IPS-18a (cell line): ENCODE data around the gene GPR162.

Experiments used
- H3K27ac ChIP-seq: one replicate; pipeline ENCODE4 v1.5.1; 2013; ENCODE audit warnings: low read length
- H3K27me3 ChIP-seq: one replicate; pipeline ENCODE4 v1.6.1; 2013; ENCODE audit warnings: mild to moderate bottlenecking, low read length; ENCODE audit not compliant: control insufficient read depth, insufficient read depth
- H3K36me3 ChIP-seq: one replicate; pipeline ENCODE4 v1.6.1; 2013; ENCODE audit warnings: low read depth, low read length; ENCODE audit not compliant: control insufficient read depth
- H3K4me1 ChIP-seq: one replicate; pipeline ENCODE4 v1.6.1; 2013; ENCODE audit warnings: low read depth, low read length; ENCODE audit not compliant: control insufficient read depth
- H3K4me3 ChIP-seq: one replicate; pipeline ENCODE4 v1.5.1; 2013; ENCODE audit warnings: low read length
- H3K9ac ChIP-seq: one replicate; pipeline ENCODE4 v1.6.1; 2013; ENCODE audit warnings: mild to moderate bottlenecking, low read length, moderate library complexity
- H3K9me3 ChIP-seq: one replicate; pipeline ENCODE4 v1.6.1; 2013; ENCODE audit warnings: low read depth, low read length; ENCODE audit not compliant: control insufficient read depth

GPR162 gene

DNA sequence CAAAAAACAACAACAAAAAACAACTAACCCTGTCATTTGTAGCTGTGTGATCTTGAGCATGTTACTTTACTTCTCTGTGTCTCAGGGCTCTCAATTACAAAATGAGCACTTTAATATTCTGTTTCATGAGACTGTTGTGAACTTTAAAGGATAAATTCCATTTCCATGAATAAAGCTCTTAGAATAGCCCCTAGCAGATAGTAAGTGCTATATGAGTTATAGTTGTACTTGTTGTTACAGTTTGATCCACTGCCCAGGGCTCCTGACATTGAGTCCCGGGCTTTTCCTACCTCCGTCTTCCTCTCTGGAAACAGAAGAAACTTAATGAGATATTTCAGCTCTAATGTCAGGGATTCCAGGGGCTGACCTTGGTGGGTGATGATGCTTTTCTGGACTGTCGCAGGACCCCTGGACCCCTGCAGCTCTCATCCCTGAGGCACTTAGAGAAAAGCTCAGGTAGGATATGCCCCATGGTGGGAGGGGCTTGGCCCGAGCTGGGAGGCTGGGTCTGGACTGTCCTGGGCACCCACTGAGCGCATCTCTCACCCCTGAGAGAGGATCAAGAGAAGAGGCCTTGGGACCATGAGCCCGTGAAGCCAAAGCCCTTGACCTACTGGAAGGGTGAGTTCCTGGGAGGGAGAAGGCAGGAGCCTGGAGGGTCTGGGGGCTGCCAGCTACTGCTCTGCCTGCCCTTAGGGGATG, 11.7 kb downstream of the GPR162 start:
- Histone ChIP-seq H3K36me3 (peaks cover 49% of the 10 kb centered on the region), H3K27ac (no peak overlapping the region)

DNA sequence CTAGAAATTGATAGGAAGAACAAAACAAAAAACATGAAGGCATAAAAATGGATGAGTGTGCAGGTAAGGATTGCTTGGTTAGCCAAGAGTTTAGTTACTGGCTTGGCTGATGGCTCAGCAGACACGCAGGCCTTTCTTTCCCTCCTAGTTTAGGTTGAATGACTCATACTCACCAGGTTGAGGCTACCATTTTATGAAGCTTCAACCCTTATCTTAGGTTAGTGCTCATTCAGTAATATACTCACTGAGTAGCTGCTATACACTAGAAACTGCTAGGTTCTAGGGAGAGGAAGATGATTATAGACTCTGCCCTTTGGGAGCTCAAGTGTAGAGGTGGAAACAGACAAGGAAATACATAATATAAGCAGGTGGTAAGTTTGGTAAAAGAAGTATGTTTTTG, 12.6 kb downstream of the GPR162 start:
- Histone ChIP-seq H3K27me3 (no peaks in the 10 kb centered on the region), H3K27ac (no peak overlapping the region), H3K36me3 (peaks cover 58% of the 10 kb centered on the region)

More for the DNA sequence above, 11.7 kb downstream of the GPR162 start:
- no peaks in the 10 kb centered on the region for H3K9me3 ChIP-seq
- no peaks in the 10 kb centered on the region for H3K27me3 ChIP-seq
- H3K4me3 ChIP-seq: no peak overlapping the region
- H3K4me1 ChIP-seq: no peaks in the 10 kb centered on the region
- no peak overlapping the region for H3K9ac ChIP-seq

DNA sequence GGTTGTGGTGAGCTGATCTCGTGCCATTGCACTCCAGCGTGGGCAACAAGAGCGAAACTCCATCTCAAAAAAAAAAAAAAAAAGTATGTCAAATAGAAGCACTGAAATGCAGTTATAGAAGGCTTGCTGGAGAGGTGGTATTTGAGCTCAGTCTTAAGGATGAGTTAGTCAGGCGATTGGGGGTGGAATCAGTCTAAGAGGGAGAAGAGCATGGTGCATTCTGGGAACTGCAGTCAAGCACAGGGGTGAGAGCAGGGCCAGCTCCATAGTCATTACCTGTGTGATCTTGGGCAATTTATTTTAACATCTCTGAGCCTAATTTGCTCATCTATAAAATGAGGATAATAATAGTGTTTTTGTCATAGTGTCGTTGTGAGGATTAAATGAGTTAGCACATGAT, 13.3 kb downstream of the GPR162 start:
- H3K36me3 ChIP-seq: peaks cover 64% of the 10 kb centered on the region
- H3K9ac ChIP-seq: no peak overlapping the region
- H3K9me3 ChIP-seq: no peaks in the 10 kb centered on the region
- no peak overlapping the region for H3K4me3 ChIP-seq
- no peaks in the 10 kb centered on the region for H3K4me1 ChIP-seq
- no peak overlapping the region for H3K27ac ChIP-seq
- H3K27me3 ChIP-seq: no peaks in the 10 kb centered on the region

More for the DNA sequence above, 12.6 kb downstream of the GPR162 start:
- no peaks in the 10 kb centered on the region for H3K9me3 ChIP-seq
- H3K4me1 ChIP-seq: no peaks in the 10 kb centered on the region
- H3K9ac ChIP-seq: no peak overlapping the region
- no peak overlapping the region for H3K4me3 ChIP-seq

DNA sequence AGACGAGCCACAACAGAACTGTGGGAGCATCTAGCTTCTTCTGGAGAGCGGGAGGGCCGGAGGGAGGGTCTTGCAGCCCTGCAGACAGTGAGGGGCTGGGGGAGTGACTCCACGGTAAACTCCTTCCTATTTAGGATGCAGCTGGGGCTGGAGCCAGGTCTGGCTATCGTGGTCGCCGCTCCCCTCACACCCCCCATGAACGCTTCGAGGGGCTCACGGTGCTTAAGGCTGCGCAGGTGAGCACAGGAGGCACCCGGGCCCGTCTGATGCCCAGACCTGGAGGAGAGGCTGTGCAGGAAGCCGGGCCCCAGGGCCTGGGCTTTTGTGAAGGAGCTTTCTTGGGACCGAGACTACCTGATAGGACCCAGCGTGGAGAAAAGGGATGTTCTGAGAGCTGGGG, 15.2 kb downstream of the GPR162 start:
- Histone ChIP-seq H3K4me1 (no peaks in the 10 kb centered on the region), H3K27me3 (no peaks in the 10 kb centered on the region), H3K27ac (no peak overlapping the region), H3K36me3 (peaks cover 60% of the 10 kb centered on the region), H3K4me3 (no peak overlapping the region), H3K9ac (no peak overlapping the region), H3K9me3 (no peaks in the 10 kb centered on the region)

DNA sequence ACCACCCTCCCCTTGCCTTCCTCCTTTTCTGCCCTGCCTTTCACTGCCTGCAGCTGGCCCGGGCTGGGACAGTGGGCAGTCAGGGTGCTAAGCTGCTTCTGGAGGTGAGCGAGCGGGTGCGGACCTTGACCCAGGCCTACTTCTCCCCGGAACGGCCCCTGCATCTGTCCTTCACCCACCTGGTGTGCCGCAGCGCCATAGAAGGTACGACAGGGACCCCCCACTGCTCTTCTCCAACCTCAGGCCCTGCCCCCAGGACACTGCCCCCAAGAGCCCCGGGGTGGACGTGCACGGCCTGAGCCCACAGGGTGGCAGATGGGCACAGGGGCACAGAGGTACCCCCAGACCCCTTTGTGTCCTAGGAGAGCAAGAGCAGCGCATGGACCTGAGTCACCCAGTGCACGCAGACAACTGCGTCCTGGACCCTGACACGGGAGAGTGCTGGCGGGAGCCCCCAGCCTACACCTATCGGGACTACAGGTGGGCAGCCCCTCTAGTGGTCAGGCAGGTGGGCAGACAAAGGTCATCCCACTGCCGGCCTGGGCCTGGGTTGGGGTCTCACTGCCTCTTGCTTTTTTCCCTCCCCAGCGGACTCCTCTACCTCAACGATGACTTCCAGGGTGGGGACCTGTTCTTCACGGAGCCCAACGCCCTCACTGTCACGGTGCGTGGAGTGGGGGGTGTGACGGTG, 15.9 kb downstream of the GPR162 start:
- H3K4me1 ChIP-seq: no peaks in the 10 kb centered on the region
- H3K4me3 ChIP-seq: no peak overlapping the region
- peaks cover 58% of the 10 kb centered on the region for H3K36me3 ChIP-seq
- no peak overlapping the region for H3K27ac ChIP-seq
- H3K9ac ChIP-seq: no peak overlapping the region
- H3K9me3 ChIP-seq: no peaks in the 10 kb centered on the region
- H3K27me3 ChIP-seq: no peaks in the 10 kb centered on the region

DNA sequence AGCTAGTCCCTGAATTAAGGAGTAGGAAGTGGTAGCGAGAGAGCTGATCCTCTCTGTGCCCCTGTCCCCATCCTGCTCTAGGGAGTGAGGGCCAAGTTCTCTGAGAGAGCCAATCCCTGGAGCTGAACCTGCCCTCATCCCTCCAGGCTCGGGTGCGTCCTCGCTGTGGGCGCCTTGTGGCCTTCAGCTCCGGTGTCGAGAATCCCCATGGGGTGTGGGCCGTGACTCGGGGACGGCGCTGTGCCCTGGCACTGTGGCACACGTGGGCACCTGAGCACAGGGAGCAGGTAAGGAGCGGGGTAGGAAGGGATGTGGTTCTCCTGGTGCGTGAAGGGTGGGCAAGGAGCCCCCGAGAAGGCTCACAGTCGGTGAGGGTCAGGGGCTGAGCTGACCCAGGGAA, 17.2 kb downstream of the GPR162 start:
- Histone ChIP-seq H3K9ac (no peak overlapping the region), H3K4me3 (no peak overlapping the region), H3K4me1 (no peaks in the 10 kb centered on the region), H3K9me3 (no peaks in the 10 kb centered on the region), H3K27me3 (no peaks in the 10 kb centered on the region), H3K27ac (no peak overlapping the region), H3K36me3 (peaks cover 49% of the 10 kb centered on the region)

DNA sequence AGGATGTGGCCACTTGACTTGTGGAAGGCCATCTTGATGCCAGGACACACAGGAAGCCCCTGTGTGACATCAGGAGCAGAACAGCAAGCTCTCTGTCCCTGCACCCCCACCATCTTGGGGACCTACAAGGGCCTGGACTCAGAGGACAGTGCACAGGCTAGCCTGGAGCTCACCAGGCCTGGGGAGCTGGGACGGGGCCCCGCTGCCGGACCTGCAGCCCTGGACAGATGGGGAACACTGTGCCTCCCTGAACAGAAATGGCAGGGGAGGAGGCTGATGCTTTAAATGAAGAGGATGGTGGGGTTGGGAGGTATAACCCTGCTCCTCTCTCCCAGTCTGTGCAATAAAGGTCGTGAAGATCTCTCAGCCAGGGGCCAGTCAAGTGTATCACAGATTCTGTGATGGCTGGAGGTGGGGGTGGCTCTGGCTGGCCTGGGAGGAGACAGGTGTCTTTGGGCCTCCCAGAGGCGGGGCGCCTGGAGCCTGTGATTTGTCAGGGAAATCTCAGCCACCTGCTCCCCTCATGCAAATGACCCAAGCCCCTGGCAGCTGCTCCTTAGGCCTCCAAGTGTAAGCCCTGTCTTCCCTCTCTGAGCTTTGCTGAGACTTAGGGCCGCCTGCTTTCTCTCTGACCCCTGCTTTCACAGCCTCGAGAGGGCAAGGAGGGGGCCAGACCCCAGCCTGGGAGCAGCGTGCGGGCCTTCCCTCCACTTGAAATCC, 18.0 kb downstream of the GPR162 start:
- Histone ChIP-seq H3K4me1 (no peaks in the 10 kb centered on the region), H3K27ac (no peak overlapping the region), H3K36me3 (peaks cover 48% of the 10 kb centered on the region), H3K4me3 (no peak overlapping the region), H3K9me3 (no peaks in the 10 kb centered on the region), H3K9ac (no peak overlapping the region), H3K27me3 (no peaks in the 10 kb centered on the region)

DNA sequence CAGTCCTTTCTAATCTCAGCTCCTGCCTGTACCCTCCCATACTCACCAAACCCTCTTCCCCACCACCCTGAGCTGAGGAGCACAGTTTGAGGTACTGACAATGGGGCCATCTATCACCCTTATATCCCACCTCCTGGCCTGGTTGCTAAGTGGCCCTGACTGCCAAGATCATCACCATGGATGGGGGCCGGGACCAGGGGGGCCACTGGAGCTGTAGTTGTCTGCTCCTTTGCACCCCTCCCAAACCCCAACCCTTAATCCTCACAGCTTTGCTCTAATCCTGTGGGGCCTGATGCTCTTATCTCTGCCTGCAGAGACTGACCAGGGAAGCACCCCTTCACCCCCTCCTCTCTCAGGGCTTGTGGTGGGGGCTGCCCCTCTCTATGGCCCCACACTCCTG, 18.7 kb downstream of the GPR162 start:
- H3K4me3 ChIP-seq: no peak overlapping the region
- peaks cover 55% of the 10 kb centered on the region for H3K36me3 ChIP-seq
- no peak overlapping the region for H3K27ac ChIP-seq

DNA sequence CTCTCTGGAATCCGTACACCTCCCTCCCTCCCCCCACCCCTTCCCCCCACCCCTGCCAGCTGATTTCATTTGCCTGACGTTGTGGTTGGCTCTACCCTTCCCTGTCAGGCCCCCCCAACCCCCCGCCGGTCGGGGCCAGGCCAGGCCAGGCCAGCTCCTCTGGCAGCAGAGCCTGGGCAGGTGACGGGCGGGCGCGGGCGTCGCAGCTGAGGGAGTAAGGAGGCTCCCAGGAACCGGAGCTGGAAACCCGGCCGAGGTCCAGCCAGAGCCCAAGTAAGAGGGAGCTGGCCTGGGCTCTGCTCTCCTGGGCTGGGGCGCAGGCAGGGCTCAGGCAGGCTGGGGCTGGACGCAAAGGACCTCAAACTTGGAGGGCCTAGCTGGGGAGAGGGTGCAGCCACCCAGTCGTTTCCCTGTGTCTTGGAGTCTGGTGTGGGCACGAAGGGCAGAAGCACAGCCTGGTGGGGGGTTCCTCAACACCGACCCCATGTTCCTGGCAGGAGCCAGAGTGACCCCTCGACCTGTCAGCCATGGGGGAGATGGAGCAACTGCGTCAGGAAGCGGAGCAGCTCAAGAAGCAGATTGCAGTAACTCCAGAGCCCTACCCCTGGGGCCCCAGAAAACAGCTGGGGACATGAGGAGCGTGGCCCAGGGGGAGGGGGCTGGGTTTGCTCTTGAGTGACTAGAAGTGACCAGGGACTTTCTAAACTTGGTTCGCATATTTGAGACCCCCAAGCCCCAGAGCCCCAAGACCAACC, 19.3 kb downstream of the GPR162 start, which contains the start of gene GNB3:
Gene GNB3 (plus strand): TSS at position 165 of the 755 bp plus-strand sequence. CDS start 363 bp downstream, at position 528.
- peaks cover 61% of the 10 kb centered on the region for H3K36me3 ChIP-seq
- no peak within 1 kb of the TSS for H3K9ac ChIP-seq
- no peaks in the 10 kb centered on the region for H3K9me3 ChIP-seq
- H3K4me1 ChIP-seq: no peaks in the 10 kb centered on the region
- H3K4me3 ChIP-seq: no peak within 1 kb of the TSS
- no peak within 1 kb of the TSS for H3K27ac ChIP-seq
- no peaks in the 10 kb centered on the region for H3K27me3 ChIP-seq

More for the DNA sequence above, 18.7 kb downstream of the GPR162 start:
- H3K27me3 ChIP-seq: no peaks in the 10 kb centered on the region
- no peaks in the 10 kb centered on the region for H3K9me3 ChIP-seq
- H3K4me1 ChIP-seq: no peaks in the 10 kb centered on the region
- no peak overlapping the region for H3K9ac ChIP-seq

DNA sequence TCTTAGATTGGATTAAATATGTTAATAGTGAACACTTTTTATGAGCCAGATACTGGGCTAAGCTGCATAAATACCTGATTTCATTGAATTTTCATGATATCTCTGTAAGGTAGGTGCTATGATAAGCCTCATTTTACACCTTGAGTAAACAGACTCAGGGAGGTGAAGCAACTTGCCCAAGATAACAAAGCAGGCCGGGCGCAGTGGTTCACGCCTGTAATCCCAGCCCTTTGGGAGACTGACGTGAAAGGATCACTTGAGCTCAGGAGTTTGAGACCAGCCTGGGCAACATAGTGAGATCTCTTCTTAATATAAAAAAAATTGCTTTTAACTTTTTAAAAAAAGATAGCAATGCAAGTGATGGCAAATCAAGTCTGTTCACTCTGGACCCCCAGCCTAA, 20.5 kb downstream of the GPR162 start:
- H3K4me3 ChIP-seq: no peak overlapping the region

More for the DNA sequence above, 20.5 kb downstream of the GPR162 start:
- H3K4me1 ChIP-seq: no peaks in the 10 kb centered on the region
- H3K9ac ChIP-seq: no peak overlapping the region
- H3K9me3 ChIP-seq: no peaks in the 10 kb centered on the region
- H3K27me3 ChIP-seq: no peaks in the 10 kb centered on the region
- peaks cover 67% of the 10 kb centered on the region for H3K36me3 ChIP-seq
- no peak overlapping the region for H3K27ac ChIP-seq
